ENCODE results near the gene S100A13. TPM values are rescaled to one million over a fixed set of nuclear protein-coding genes. Genes with fewer than 3 reads are reported as not detected.

S100A13 gene
- total RNA-seq, 1 experiment from 2014 or later = 11.0 TPM

GRCh38 chr1:153612755-153613331, 14.5 kb downstream of the S100A13 start, which contains the start of gene S100A16:
TSS of gene S100A16 (minus strand) at chr1:153613137. CDS start at chr1:153608151, 4,986 bp downstream.
- intact Hi-C loops (cut with micrococcal nuclease; ENCODE audit: unreplicated experiment) = no loop called here
- TF ChIP-seq EZH2 (IDR thresholded peaks at IDR 0.05; ENCODE audit: borderline replicate concordance, low read depth, low read length, poor library complexity, severe bottlenecking) (no peak), CTCF (conservative IDR thresholded peaks at IDR 0.05; ENCODE audit: low read depth, low read length) (no peak)
- POLR2A ChIA-PET (ENCODE audit: low non-redundant PET) = no interaction called here
- no peaks in the 10 kb centered on the region for H3K9me3 ChIP-seq (ENCODE audit: low read depth, low read length, poor library complexity, severe bottlenecking)
- no peaks in the 10 kb centered on the region for H3K27me3 ChIP-seq (replicated peaks; ENCODE audit: insufficient read depth, low read depth, low read length, poor library complexity)
- DNase-seq (ENCODE audit: low spot score) = no peak
- H3K27ac ChIP-seq (ENCODE audit: low read depth, low read length, poor library complexity, severe bottlenecking) = no peak within 1 kb of the TSS
- H3K36me3 ChIP-seq (ENCODE audit: insufficient read depth, low read length, poor library complexity, severe bottlenecking) = no peaks in the 10 kb centered on the region
- no peaks in the 10 kb centered on the region for H3K4me1 ChIP-seq (ENCODE audit: insufficient read depth, low read length, poor library complexity, severe bottlenecking)
- no peak within 1 kb of the TSS for H3K4me3 ChIP-seq (ENCODE audit: low read depth, low read length, poor library complexity, severe bottlenecking)
- BruUV-seq (replicated peaks) = no TSS peak
- CTCF ChIA-PET = no interaction called here

GRCh38 chr1:153612111-153612754, 15.1 kb downstream of the S100A13 start:
- ChIA-PET POLR2A (ENCODE audit: low non-redundant PET) (no interaction called here), CTCF (no interaction called here)
- no TSS peak for BruUV-seq (replicated peaks)
- no peaks in the 10 kb centered on the region for H3K27me3 ChIP-seq (replicated peaks; ENCODE audit: insufficient read depth, low read depth, low read length, poor library complexity)
- no peak overlapping the region for H3K27ac ChIP-seq (ENCODE audit: low read depth, low read length, poor library complexity, severe bottlenecking)
- H3K4me3 ChIP-seq (ENCODE audit: low read depth, low read length, poor library complexity, severe bottlenecking) = no peak overlapping the region
- no peak for TF ChIP-seq EZH2 (IDR thresholded peaks at IDR 0.05; ENCODE audit: borderline replicate concordance, low read depth, low read length, poor library complexity, severe bottlenecking)
- TF ChIP-seq CTCF (conservative IDR thresholded peaks at IDR 0.05; ENCODE audit: low read depth, low read length) = no peak
- H3K4me1 ChIP-seq (ENCODE audit: insufficient read depth, low read length, poor library complexity, severe bottlenecking) = no peaks in the 10 kb centered on the region
- intact Hi-C loops (cut with micrococcal nuclease; ENCODE audit: unreplicated experiment) = no loop called here
- H3K9me3 ChIP-seq (ENCODE audit: low read depth, low read length, poor library complexity, severe bottlenecking) = no peaks in the 10 kb centered on the region
- no peak for DNase-seq (ENCODE audit: low spot score)
- no peaks in the 10 kb centered on the region for H3K36me3 ChIP-seq (ENCODE audit: insufficient read depth, low read length, poor library complexity, severe bottlenecking)

GRCh38 chr1:153611356-153611755, 15.9 kb downstream of the S100A13 start:
- ChIA-PET POLR2A (ENCODE audit: low non-redundant PET) (interaction anchor here (0.6 kb wide), 1 partner anchor 1653 kb away, joined by 6 read pairs; no protein-coding TSS in a partner anchor), CTCF (interaction anchor here (0.6 kb wide), 1 partner anchor 334 kb away, joined by 4 read pairs; no protein-coding TSS in a partner anchor)
- TF ChIP-seq CTCF (conservative IDR thresholded peaks at IDR 0.05; ENCODE audit: low read depth, low read length) = no peak
- no peak for TF ChIP-seq EZH2 (IDR thresholded peaks at IDR 0.05; ENCODE audit: borderline replicate concordance, low read depth, low read length, poor library complexity, severe bottlenecking)
- no TSS peak for BruUV-seq (replicated peaks)
- DNase-seq (ENCODE audit: low spot score) = no peak
- Histone ChIP-seq H3K36me3 (ENCODE audit: insufficient read depth, low read length, poor library complexity, severe bottlenecking) (no peaks in the 10 kb centered on the region), H3K4me3 (ENCODE audit: low read depth, low read length, poor library complexity, severe bottlenecking) (no peak overlapping the region), H3K4me1 (ENCODE audit: insufficient read depth, low read length, poor library complexity, severe bottlenecking) (no peaks in the 10 kb centered on the region), H3K27ac (ENCODE audit: low read depth, low read length, poor library complexity, severe bottlenecking) (no peak overlapping the region), H3K9me3 (ENCODE audit: low read depth, low read length, poor library complexity, severe bottlenecking) (no peaks in the 10 kb centered on the region), H3K27me3 (replicated peaks; ENCODE audit: insufficient read depth, low read depth, low read length, poor library complexity) (no peaks in the 10 kb centered on the region)
- intact Hi-C loops (cut with micrococcal nuclease; ENCODE audit: unreplicated experiment) = no loop called here

Measured in A673 (cell line).